HepG2 (cell line): ENCODE data around the gene MCEE. TPM values are rescaled to one million over a fixed set of nuclear protein-coding genes. Genes with fewer than 3 reads are reported as not detected.

Source experiments
- ARNT2 ChIP-seq: sonication (generic); formaldehyde crosslinking; IDR thresholded peaks from 2 replicates; pipeline ENCODE4 v1.8.0; 2022; ENCODE audit warnings: mild to moderate bottlenecking, low read depth, missing genetic modification reagents, moderate library complexity
- ARNTL ChIP-seq: sonication (generic); formaldehyde crosslinking; IDR thresholded peaks from 2 replicates; pipeline ENCODE4 v1.4.0; 2020; ENCODE audit warnings: mild to moderate bottlenecking, missing genetic modification reagents
- CBX1 ChIP-seq: IDR thresholded peaks from one replicate; pipeline ENCODE4 v1.6.1; 2016; ENCODE audit warnings: antibody characterized with exemption, low read depth
- HMG20B ChIP-seq: conservative IDR thresholded peaks from 2 replicates; pipeline ENCODE4 v1.6.1; 2016; ENCODE audit warnings: missing genetic modification reagents, missing compliant biosample characterization
- HMGXB3 ChIP-seq: sonication (generic); formaldehyde crosslinking; IDR thresholded peaks from 2 replicates; pipeline ENCODE4 v1.4.0; 2020; ENCODE audit warnings: missing genetic modification reagents, borderline replicate concordance
- ISL2 ChIP-seq: sonication (generic); formaldehyde crosslinking; IDR thresholded peaks from 2 replicates; pipeline ENCODE4 v1.5.0; 2020; ENCODE audit warnings: missing genetic modification reagents
- JDP2 ChIP-seq: sonication (generic); formaldehyde crosslinking; IDR thresholded peaks from 2 replicates; pipeline ENCODE4 v1.8.1; 2022; ENCODE audit warnings: missing genetic modification reagents, borderline replicate concordance
- KDM2A ChIP-seq: sonication (generic); formaldehyde crosslinking; IDR thresholded peaks from 2 replicates; pipeline ENCODE4 v1.4.0; 2020; ENCODE audit warnings: low read depth, missing genetic modification reagents, borderline replicate concordance
- KDM5A ChIP-seq: fragments of 200-600 bp; sonication (generic); IDR thresholded peaks from 2 replicates; pipeline ENCODE4 v1.7.0; 2018; ENCODE audit warnings: antibody characterized with exemption, mild to moderate bottlenecking, low read length, borderline replicate concordance
- MYNN ChIP-seq: sonication (generic); formaldehyde crosslinking; IDR thresholded peaks from 2 replicates; pipeline ENCODE4 v1.4.0; 2020; ENCODE audit warnings: mild to moderate bottlenecking, low read depth, missing genetic modification reagents
- NCOR1 ChIP-seq: fragments of 200-600 bp; sonication (generic); IDR thresholded peaks from 2 replicates; pipeline ENCODE4 v1.7.0; 2017; ENCODE audit warnings: antibody characterized with exemption, low read length, borderline replicate concordance
- PRMT3 ChIP-seq: sonication (generic); formaldehyde crosslinking; IDR thresholded peaks from 2 replicates; pipeline ENCODE4 v1.8.1; 2022; ENCODE audit warnings: low read depth, mild to moderate bottlenecking, moderate library complexity, missing genetic modification reagents, borderline replicate concordance
- RNF2 ChIP-seq: fragments of 450-650 bp; conservative IDR thresholded peaks from 2 replicates; pipeline ENCODE4 v1.6.1; 2016; ENCODE audit warnings: low read depth
- ZBTB25 ChIP-seq: IDR thresholded peaks from 2 replicates; pipeline ENCODE4 v1.6.1; 2018; ENCODE audit warnings: missing genetic modification reagents
- ZBTB46 ChIP-seq: sonication (generic); formaldehyde crosslinking; IDR thresholded peaks from 2 replicates; pipeline ENCODE4 v1.4.0; 2020; ENCODE audit warnings: mild to moderate bottlenecking, missing genetic modification reagents, borderline replicate concordance
- ZFP1 ChIP-seq: IDR thresholded peaks from 2 replicates; pipeline ENCODE4 v1.6.1; 2016
- ZFP82 ChIP-seq: sonication (generic); formaldehyde crosslinking; IDR thresholded peaks from 2 replicates; pipeline ENCODE4 v1.5.1; 2020; ENCODE audit warnings: mild to moderate bottlenecking, missing genetic modification reagents, borderline replicate concordance
- ZNF282 ChIP-seq: fragments of 450-650 bp; IDR thresholded peaks from 2 replicates; pipeline ENCODE4 v1.6.1; 2018; ENCODE audit not compliant: partially characterized antibody
- ZNF350 ChIP-seq: sonication (generic); formaldehyde crosslinking; IDR thresholded peaks from 2 replicates; pipeline ENCODE4 v1.4.0; 2020; ENCODE audit warnings: mild to moderate bottlenecking, low read depth, missing genetic modification reagents, borderline replicate concordance
- ZNF383 ChIP-seq: sonication (generic); formaldehyde crosslinking; IDR thresholded peaks from 2 replicates; pipeline ENCODE4 v1.4.0; 2020; ENCODE audit warnings: missing genetic modification reagents, mild to moderate bottlenecking, borderline replicate concordance
- ZNF850 ChIP-seq: sonication (generic); formaldehyde crosslinking; conservative IDR thresholded peaks from 2 replicates; pipeline ENCODE4 v1.9.0; 2021; ENCODE audit warnings: mild to moderate bottlenecking, missing genetic modification reagents
- ZNF879 ChIP-seq: sonication (generic); formaldehyde crosslinking; IDR thresholded peaks from 2 replicates; pipeline ENCODE4 v1.8.1; 2023; ENCODE audit warnings: missing genetic modification reagents
- ZSCAN25 ChIP-seq: sonication (generic); formaldehyde crosslinking; IDR thresholded peaks from 2 replicates; pipeline ENCODE4 v1.8.0; 2022; ENCODE audit warnings: mild to moderate bottlenecking, missing genetic modification reagents
- polyA plus RNA-seq, 8 experiments: library from polyadenylated mRNA; depleted of rRNA in 3 of 8; stranded (reverse) in 7 of 8; unstranded in 1 of 8; fragments of >200 nt; fragmentation: Illumina TruSeq in 4 of 8; extraction: Trizol in 4 of 8; gene quantifications; 2 replicates each; pipeline versions ENCODE4 v1.2.1 to v1.2.3, GENCODE V29; 2011 to 2016; ENCODE audit warnings: low read depth in 4 of 8, missing spikeins in 1 of 8, mixed read lengths in 1 of 8; ENCODE audit not compliant: insufficient read depth in 1 of 8
- total RNA-seq, 5 experiments: library from RNA; depleted of rRNA; stranded (reverse); fragments of >200 nt; fragmentation: Illumina TruSeq; extraction: Trizol; gene quantifications; 2 replicates each; pipeline ENCODE4 v1.2.3, GENCODE V29; 2016; ENCODE audit warnings: low read depth in 1 of 5

Gene MCEE
- total and polyA plus RNA-seq, 2 of the 13 experiments (the other 11 are each of a cell fraction or from before 2014, with no cell fraction given), result 32.0 to 66.9 TPM

- TF ChIP-seq JDP2 (CRISPR knock-in tag) (no peak), MYNN (0 out of 2 replicates have a peak, but pooled peaks have one; percentile 56), ZNF383 (CRISPR knock-in tag) (no peak), ISL2 (CRISPR knock-in tag) (peak; percentile 81), KDM2A (CRISPR knock-in tag) (peak; percentile 93), ZNF350 (CRISPR knock-in tag) (peak; percentile 95; the same call in 1 of the 2 replicates), ARNTL (CRISPR knock-in tag) (peak; percentile 82; the same call in 1 of the 2 replicates), RNF2 (peak; percentile 80; the same call in 1 of the 2 replicates), ZFP1 (peak; percentile 35; the same call in 1 of the 2 replicates), ZSCAN25 (CRISPR knock-in tag) (peak; percentile 60; the same call in 1 of the 2 replicates), HMGXB3 (CRISPR knock-in tag) (peak; percentile 37; the same call in 1 of the 2 replicates), ZFP82 (CRISPR knock-in tag) (peak; percentile 73; the same call in 1 of the 2 replicates), CBX1 (peak; percentile 95), NCOR1 (peak; percentile 60; the same call in 1 of the 2 replicates), PRMT3 (CRISPR knock-in tag) (peak; percentile 87), ZNF879 (CRISPR knock-in tag) (peak; percentile 72; the same call in 1 of the 2 replicates), KDM5A (peak; percentile 80), ZNF850 (CRISPR knock-in tag) (no peak), ZBTB25 (CRISPR knock-in tag) (peak; percentile 87), ARNT2 (CRISPR knock-in tag) (peak; percentile 95), HMG20B (CRISPR knock-in tag) (peak; percentile 62; the same call in 1 of the 2 replicates), ZBTB46 (CRISPR knock-in tag) (0 out of 2 replicates have a peak, but pooled peaks have one; percentile 21), ZNF282 (no peak)
These were observed at the start of gene MCEE, which contains the start of gene MPHOSPH10 (continued) for GRCh38 chr2:71130152-71130904.
